HL-60 (cell line): Measurements from ENCODE around the gene UBIAD1.
"Not testable (repeated sequence)": the region's sequence is repeated elsewhere in the genome, so short reads cannot be mapped to it uniquely, and the experiment has no call there.

ENCODE experiments used
- DNase-seq, 2 experiments: peaks; one replicate each; pipeline ENCODE4 v3.0.0-alpha.2; 2010 to 2020; ENCODE audit warnings: low read depth in 1 of 2, low spot score in 1 of 2
- H3K27ac ChIP-seq: fragments of 250-450 bp; sonication (Bioruptor Pico); replicated peaks from 2 replicates; pipeline ENCODE4 v1.5.1; 2020; ENCODE audit warnings: mild to moderate bottlenecking, moderate library complexity
- H3K27me3 ChIP-seq: fragments of 250-450 bp; sonication (Bioruptor Pico); 2 replicates; pipeline ENCODE4 v1.5.1; 2021; ENCODE audit warnings: mild to moderate bottlenecking, moderate library complexity; ENCODE audit not compliant: insufficient read depth, poor library complexity, severe bottlenecking
- H3K4me3 ChIP-seq: replicated peaks from 2 replicates; pipeline ENCODE4 v1.5.1; 2011; ENCODE audit warnings: mild to moderate bottlenecking, control low read depth, low read length; ENCODE audit not compliant: insufficient read depth
- CTCF ChIP-seq: IDR thresholded peaks from one replicate; pipeline ENCODE4 v1.5.1; 2011; ENCODE audit warnings: low read length, control low read depth, inconsistent platforms; ENCODE audit not compliant: insufficient read depth
- GABPA ChIP-seq: IDR thresholded peaks from 2 replicates; pipeline ENCODE4 v1.6.1; 2012; ENCODE audit warnings: low read depth
- POLR2AphosphoS5 ChIP-seq: IDR thresholded peaks from 2 replicates; pipeline ENCODE4 v1.6.1; 2012; ENCODE audit warnings: low read depth
- SPI1 ChIP-seq: IDR thresholded peaks from 2 replicates; pipeline ENCODE4 v1.6.1; 2012; ENCODE audit warnings: low read depth, mild to moderate bottlenecking, borderline replicate concordance
- TF ChIP-seq, protein P1 (sequence below): IDR thresholded peaks from 2 replicates; pipeline ENCODE4 v1.6.1; 2012; ENCODE audit warnings: low read depth; ENCODE audit not compliant: insufficient replicate concordance

UBIAD1 gene

GRCh38 chr1:11295905-11296304 is 22.9 kb downstream of the UBIAD1 start:
- H3K27me3 ChIP-seq, result no peaks in the 10 kb centered on the region
- DNase-seq, result no peak
- no peak overlapping the region for H3K4me3 ChIP-seq
- TF ChIP-seq CTCF (no peak), POLR2AphosphoS5 (no peak), SPI1 (no peak), GABPA (no peak)
- TF ChIP-seq, protein P1, sequence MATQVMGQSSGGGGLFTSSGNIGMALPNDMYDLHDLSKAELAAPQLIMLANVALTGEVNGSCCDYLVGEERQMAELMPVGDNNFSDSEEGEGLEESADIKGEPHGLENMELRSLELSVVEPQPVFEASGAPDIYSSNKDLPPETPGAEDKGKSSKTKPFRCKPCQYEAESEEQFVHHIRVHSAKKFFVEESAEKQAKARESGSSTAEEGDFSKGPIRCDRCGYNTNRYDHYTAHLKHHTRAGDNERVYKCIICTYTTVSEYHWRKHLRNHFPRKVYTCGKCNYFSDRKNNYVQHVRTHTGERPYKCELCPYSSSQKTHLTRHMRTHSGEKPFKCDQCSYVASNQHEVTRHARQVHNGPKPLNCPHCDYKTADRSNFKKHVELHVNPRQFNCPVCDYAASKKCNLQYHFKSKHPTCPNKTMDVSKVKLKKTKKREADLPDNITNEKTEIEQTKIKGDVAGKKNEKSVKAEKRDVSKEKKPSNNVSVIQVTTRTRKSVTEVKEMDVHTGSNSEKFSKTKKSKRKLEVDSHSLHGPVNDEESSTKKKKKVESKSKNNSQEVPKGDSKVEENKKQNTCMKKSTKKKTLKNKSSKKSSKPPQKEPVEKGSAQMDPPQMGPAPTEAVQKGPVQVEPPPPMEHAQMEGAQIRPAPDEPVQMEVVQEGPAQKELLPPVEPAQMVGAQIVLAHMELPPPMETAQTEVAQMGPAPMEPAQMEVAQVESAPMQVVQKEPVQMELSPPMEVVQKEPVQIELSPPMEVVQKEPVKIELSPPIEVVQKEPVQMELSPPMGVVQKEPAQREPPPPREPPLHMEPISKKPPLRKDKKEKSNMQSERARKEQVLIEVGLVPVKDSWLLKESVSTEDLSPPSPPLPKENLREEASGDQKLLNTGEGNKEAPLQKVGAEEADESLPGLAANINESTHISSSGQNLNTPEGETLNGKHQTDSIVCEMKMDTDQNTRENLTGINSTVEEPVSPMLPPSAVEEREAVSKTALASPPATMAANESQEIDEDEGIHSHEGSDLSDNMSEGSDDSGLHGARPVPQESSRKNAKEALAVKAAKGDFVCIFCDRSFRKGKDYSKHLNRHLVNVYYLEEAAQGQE, result no peak
- no peak overlapping the region for H3K27ac ChIP-seq

DNA sequence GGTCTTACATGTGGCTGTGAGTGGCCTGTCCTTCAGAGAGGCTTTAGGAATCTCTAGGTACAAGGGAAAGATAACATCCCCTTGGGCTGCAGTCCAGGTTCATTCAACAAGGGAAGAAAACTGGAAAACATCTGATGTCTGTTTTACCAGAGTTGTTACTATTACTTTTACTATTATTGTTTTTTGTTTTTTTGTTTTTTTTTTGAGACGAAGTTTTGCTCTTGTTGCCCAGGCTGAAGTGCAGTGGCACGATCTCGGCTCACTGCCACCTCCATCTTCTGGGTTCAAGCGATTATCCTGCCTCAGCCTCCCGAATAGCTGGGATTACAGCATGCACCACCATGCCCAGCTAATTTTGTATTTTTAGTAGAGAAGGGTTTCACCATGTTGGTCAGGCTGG is 24.8 kb downstream of the UBIAD1 start:
- H3K27me3 ChIP-seq, H3K27ac ChIP-seq, DNase-seq, H3K4me3 ChIP-seq: not testable (repeated sequence)

DNA sequence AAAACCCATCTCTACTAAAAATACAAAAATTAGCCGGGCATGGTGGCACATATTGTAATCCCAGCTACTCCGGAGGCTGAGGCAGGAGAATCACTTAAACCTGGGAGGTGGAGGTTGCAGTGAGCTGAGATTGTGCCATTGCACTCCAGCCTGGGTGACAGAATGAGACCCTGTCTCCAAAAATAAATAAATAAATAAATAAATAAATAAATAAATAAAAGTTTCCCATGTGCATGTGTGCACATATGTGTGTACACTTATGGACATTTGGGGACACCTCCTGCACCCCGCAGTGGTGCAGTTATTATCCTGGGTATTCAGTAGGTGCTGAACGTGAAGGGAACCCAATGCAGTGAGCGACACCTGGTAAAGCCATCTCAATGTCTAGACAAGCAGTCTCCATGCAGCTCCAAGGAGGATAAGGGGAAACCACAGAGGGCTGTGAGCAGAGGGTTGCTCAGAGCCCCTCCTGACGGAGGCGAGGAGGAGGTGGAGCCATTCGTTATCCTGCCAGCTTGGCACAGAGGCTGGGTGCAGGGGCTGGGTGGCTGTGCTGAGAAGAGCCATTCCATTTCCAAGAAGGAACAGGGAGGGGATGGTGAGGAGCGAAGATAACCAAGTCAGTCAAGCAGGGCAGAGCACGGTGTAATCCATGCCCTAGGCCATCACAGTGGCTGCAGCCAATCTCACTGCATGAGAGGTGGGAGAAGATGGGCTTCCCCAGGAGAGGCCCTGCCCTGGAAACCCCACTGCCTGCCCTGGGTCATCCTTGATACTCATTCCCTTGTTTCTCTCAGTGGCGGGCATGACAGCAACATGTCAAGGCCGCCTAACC is 25.6 kb downstream of the UBIAD1 start:
- no peaks in the 10 kb centered on the region for H3K27me3 ChIP-seq
- H3K27ac ChIP-seq, result no peak overlapping the region
- H3K4me3 ChIP-seq, result no peak overlapping the region
- no peak for DNase-seq
- TF ChIP-seq SPI1 (no peak), POLR2AphosphoS5 (no peak), GABPA (no peak), CTCF (no peak)
- TF ChIP-seq, protein P1, result no peak

- Histone ChIP-seq H3K27me3 (no peaks in the 10 kb centered on the region), H3K4me3 (no peak overlapping the region), H3K27ac (no peak overlapping the region)
- DNase-seq, result no peak
- TF ChIP-seq GABPA, result no peak
- TF ChIP-seq, protein P1, result no peak
- no peak for TF ChIP-seq POLR2AphosphoS5
- no peak for TF ChIP-seq SPI1
- no peak for TF ChIP-seq CTCF
Observed at GRCh38 chr1:11299225-11299574, 26.2 kb downstream of the UBIAD1 start.
